ENCODE measurements around the gene TSPAN4. TPM values are rescaled to one million over a fixed set of nuclear protein-coding genes. Genes with fewer than 3 reads are reported as not detected.

The TSPAN4 gene
- total RNA-seq, 1 experiment from 2014 or later: 199 TPM

DNA sequence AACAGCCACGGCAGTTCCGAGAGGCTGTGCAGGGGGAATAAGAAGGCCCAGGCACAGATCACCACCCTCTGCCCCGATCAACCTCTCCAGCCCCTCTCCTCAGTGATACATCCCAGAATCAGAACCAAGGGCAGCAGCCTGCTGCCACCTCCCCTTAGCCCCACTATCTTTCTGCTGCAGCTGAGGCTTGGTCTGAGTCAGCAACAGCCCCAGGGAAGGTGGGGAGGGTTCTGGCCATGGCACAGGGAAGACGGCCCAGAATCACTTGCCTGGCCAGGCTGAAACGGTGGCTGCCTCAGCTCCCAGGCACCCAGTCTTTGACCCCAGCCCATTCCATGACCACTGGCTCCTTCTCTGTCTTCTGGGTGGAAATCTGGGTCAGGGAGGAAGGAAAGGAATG is 65.6 kb downstream of the TSPAN4 start:
- no peak for DNase-seq (ENCODE audit: low read depth)

DNA sequence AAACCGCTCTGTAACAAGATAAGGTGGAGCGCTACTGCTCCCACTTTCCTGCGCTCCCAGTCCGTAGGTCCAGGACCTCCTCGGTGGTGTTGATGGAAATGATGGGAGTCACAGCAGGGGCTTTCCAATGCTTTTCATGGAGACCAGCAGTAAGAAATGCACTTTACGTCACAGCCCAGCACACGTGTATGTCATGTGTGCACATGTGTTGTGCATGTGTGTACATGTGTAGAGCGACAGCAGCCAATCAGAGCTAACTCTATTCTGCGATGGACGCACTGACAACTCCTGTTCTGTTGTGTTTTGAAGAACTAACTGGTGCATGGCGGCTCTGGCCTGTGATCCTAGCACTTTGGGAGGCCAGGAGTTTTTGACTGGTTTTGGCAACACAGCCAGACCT is 66.8 kb downstream of the TSPAN4 start:
- DNase-seq (ENCODE audit: low read depth): no peak

DNA sequence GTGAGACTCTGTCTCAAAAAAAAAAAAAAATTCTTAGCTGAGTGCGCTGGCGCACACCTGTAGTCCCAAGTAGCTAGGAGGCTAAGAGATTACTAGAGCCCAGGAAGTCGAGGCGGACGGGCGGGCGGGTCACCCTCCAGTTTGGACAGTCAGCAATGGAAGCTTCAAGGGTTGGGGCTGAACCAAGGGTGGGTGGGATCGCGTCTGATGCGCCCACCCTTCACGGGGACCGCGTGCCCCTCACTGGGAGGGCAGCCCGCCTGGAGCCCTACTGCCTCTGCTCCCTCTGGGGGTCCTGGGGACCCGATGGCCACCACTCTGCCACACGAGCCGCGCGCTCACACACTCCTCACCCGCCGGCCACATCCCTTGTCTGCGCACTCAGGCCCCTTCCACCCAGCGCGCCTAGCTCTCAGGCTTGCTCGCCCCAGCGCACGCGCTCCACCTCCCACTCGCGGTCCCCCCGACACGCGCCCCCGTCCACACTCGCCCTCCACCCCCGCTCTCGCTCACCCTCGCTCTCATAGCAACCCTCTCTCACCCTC is 67.5 kb downstream of the TSPAN4 start:
- DNase-seq (ENCODE audit: low read depth): no peak

DNA sequence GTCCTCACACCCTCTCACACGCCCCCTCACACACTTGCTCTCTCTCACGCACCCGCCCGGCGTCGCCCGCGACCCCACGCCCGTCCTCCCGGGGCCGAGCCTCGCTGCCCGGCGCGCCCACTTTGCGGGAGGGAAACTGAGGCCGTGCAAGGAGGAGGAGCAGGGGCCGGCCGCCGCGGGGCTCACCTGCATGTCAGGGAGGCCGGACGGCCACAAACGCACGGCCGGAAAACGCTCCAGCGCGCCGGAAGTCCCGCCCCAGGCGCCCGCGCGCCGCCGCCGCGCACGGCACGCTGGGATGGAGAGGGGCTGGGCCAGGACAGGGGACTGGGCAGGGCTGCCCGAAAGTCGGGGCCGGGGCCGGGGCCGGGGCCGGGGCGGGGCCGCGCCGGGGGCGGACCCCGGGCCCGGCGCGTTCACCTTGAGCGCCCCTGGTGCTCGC is 68.0 kb downstream of the TSPAN4 start, which contains the start of gene CHID1:
TSS of gene CHID1 (minus strand) at position 222 of the 442 bp plus-strand sequence. CDS start 5,994 bp downstream, outside the sequence.
- peak; percentile 78 for DNase-seq (ENCODE audit: low read depth)

DNA sequence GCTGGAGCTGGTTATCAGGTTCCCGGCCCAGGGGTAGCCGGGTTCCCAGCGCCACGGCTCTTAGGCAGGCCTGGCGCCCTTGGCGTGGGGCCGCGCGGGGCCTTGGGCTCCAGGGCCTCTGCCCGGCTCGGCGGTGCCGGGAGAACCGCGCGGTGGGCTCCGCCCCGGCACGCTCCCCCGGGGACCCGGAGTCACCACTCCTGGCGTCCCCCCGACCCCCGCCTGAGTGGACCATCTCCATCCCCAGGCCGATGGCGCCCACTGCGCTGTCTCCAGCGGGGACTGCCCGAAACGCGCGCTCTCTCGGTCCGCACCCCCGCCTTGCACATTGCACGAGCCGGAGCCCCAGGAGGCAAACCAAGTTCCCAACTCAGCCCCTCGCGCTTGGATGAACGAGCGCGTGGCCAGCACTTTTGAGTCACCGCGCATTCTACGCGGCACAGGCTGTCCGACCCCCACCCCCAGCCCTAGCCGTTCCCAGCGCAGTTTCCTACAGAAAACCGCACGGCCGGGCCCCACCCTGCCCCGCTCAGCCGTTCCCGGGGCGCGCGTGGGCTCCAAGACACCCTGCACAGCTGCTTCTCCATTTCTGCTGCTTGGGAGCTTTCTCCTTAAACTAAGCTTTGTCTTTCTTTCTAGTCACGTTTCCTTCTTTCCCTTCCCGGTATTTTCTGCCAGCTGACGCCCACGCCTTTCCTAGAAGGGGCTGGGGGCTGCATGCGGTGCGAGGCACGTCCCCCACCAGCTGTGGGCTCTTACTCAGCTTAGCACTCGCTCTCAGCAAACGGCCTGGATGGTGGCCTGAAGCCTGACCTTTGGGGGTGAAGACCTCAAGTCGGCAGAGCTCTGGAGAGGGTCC is 68.6 kb downstream of the TSPAN4 start:
- DNase-seq (ENCODE audit: low read depth): peak; percentile 56

DNA sequence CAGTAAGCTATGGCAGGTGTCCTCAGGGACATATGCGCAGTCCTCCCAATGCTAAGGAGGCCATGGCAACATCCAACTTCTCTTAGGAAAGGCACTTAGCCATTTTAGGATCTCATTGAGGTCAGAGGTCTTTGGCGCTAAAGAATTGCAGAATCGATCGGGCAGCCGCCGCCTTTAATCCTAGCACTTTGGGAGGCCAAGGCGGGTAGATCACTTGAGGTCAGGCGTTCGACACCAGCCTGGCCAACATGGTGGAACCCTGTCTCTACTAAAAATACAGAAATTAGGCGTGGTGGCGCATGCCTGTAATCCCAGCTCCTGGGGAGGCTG is 69.2 kb downstream of the TSPAN4 start:
- no peak for DNase-seq (ENCODE audit: low read depth)

DNA sequence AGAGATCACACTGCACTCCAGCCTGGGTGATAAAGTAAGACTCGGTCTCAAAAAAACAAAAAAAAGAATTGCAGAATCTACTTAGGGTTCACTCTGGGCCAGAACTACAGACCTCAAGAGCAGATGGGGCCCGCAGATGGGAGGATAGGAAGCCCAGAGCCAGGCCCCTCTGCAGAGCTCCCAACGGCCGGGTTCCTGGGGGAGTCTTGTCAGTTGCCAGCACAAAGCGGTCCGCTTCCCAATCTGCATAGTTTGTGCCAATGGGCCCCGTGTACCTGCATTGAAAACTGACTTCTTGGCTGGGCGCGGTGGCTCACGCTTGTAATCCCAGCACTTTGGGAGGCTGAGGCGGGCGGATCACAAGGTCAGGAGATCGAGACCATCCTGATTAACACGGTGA is 69.6 kb downstream of the TSPAN4 start:
- no peak for DNase-seq (ENCODE audit: low read depth)

DNA sequence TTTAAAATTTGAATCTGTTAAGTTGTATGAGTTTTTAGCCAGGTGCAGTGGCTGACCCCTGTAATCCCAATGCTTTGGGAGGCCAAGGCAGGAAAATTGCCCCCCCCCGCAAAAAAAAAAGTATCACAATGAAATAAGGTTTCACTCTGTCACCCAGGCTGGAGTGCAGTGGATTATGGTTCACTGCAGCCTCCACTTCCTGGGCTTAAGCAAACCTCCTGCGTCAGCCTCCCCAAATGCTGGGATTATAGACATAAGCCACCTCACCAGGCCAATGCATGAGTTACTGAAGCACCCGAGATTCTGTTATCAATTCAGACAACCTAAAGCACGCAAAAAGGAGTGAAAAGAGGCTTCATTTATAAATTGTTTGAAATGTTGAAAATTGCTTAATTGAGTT is 70.4 kb downstream of the TSPAN4 start:
- DNase-seq (ENCODE audit: low read depth): no peak

DNA sequence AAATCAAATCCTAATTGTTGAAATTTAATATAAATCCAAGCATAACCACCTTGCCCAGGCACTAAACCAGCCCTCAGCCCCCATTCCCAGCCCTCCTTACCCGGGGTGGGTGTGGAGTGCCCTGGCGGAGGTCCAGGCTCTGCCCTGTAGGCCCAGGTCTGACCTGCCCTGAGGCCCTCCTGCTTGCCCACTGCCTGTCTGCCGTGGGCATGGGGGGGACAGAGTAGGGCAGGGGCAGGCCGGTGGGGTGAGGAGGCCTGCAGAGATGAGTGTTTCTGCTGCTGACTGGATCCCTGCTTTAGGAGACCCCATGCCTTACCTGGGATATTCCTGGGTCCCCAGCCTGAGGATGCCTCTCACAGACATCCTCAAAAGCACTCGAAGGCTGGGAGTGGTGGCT is 71.6 kb downstream of the TSPAN4 start:
- DNase-seq (ENCODE audit: low read depth): no peak

DNA sequence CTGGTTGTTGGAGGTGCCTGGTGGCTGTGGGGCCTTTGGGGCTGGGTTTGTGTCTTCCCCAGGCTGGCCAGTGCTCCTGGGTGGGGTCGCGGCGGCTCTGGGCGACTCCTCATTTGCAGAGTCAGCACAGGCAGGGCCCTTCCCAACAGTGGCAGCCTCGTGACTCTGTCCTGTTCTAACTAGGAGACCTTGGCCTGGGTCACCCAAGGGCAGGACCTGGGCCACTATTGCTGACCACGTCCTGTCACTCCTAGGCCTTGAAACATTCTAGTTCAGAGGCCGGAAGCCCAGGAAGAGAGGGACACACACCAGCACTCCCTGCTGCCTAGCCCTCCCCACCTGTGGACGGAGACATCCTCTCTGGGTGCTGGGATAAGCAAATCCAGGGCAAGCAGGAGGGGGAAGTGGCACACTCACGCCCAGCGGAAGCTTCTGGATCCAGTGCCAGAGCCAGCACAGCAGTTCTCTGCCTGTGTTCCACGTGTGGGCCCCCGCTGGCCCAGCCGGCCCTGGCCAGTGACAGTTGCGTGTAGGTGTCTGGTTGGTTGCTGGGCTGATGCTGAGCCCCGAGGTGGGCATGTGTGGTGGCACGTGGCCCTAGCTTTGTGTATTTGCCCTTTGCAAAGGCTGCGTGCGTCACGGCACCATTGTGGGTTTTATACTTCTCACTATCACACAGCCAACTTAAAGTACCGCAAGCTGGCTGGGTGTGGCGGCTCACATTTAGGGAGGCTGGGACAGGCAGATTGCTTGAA is 72.3 kb downstream of the TSPAN4 start:
- DNase-seq (ENCODE audit: low read depth): no peak

Other genes with a start within 250 kb of the TSPAN4 start
- 10.7 and 12.5 TPM in 2 replicates for gene IRF7, start 226.9 kb upstream of the TSPAN4 start, total RNA-seq (2014; rRNA removed)
- not detected in 2 replicates for gene CDHR5, start 217.9 kb upstream of the TSPAN4 start, total RNA-seq (2014; rRNA removed)
- not detected in 2 replicates for gene SCT, start 215.7 kb upstream of the TSPAN4 start, total RNA-seq (2014; rRNA removed)
- not detected in 2 replicates for gene DRD4, start 205.6 kb upstream of the TSPAN4 start, total RNA-seq (2014; rRNA removed)
- 30.2 and 39.4 TPM in 2 replicates for gene DEAF1, start 147.6 kb upstream of the TSPAN4 start, total RNA-seq (2014; rRNA removed)
- 26.2 and 30.3 TPM in 2 replicates for gene TMEM80, start 147.0 kb upstream of the TSPAN4 start, total RNA-seq (2014; rRNA removed)
- gene EPS8L2, start 136.6 kb upstream of the TSPAN4 start, total RNA-seq (2014; rRNA removed): 10.9 and 16.9 TPM in 2 replicates
- 125 and 128 TPM in 2 replicates for gene TALDO1, start 95.4 kb upstream of the TSPAN4 start, total RNA-seq (2014; rRNA removed)
- 41.7 and 44.9 TPM in 2 replicates for gene GATD1, start 65.4 kb upstream of the TSPAN4 start, total RNA-seq (2014; rRNA removed)
- 2.4 and 3.5 TPM in 2 replicates for gene CEND1, start 52.8 kb upstream of the TSPAN4 start, total RNA-seq (2014; rRNA removed)
- 18.5 and 19.9 TPM in 2 replicates for gene SLC25A22, start 44.6 kb upstream of the TSPAN4 start, total RNA-seq (2014; rRNA removed)
- 13.0 and 15.3 TPM in 2 replicates for gene PIDD1, start 37.6 kb upstream of the TSPAN4 start, total RNA-seq (2014; rRNA removed)
- gene RPLP2, start 32.9 kb upstream of the TSPAN4 start, total RNA-seq (2014; rRNA removed): 416 and 495 TPM in 2 replicates
- gene PNPLA2, start 23.9 kb upstream of the TSPAN4 start, total RNA-seq (2014; rRNA removed): 43.7 and 45.4 TPM in 2 replicates
- gene CRACR2B, start 14.9 kb upstream of the TSPAN4 start, total RNA-seq (2014; rRNA removed): 0.40 and 1.3 TPM in 2 replicates
- gene CD151, start 9.9 kb upstream of the TSPAN4 start, total RNA-seq (2014; rRNA removed): 840 and 1,028 TPM in 2 replicates
- 91.8 and 146 TPM in 2 replicates for gene POLR2L, start 323 bp upstream of the TSPAN4 start, total RNA-seq (2014; rRNA removed)
- 52.2 and 58.5 TPM in 2 replicates for gene CHID1, start 68.0 kb downstream of the TSPAN4 start, total RNA-seq (2014; rRNA removed)
- 39.0 and 40.3 TPM in 2 replicates for gene AP2A2, start 83.0 kb downstream of the TSPAN4 start, total RNA-seq (2014; rRNA removed)
- not detected in 2 replicates for gene MUC6, start 193.9 kb downstream of the TSPAN4 start, total RNA-seq (2014; rRNA removed)
- gene MUC2, start 232.0 kb downstream of the TSPAN4 start, total RNA-seq (2014; rRNA removed): not detected in 2 replicates

Measured in LHCN-M2 (cell line).